VCaP (cell line): Measurements from ENCODE around the gene HSPB1.

Source experiments
- H3K27ac ChIP-seq: fragments of 450-650 bp; 2 replicates; pipeline ENCODE4 v1.5.1; 2017
- CTCF ChIP-seq: fragments of 450-650 bp; conservative IDR thresholded peaks from 2 replicates; pipeline ENCODE4 v1.5.1; 2017; ENCODE audit warnings: mild to moderate bottlenecking, moderate library complexity

HSPB1 gene

GRCh38 chr7:76282344-76283253 lies 19.9 kb upstream of the HSPB1 start:
- TF ChIP-seq CTCF, result no peak
- H3K27ac ChIP-seq, result peak overlapping the region; percentile 29; the same call in 1 of the 2 replicates

GRCh38 chr7:76283254-76284159 lies 19.0 kb upstream of the HSPB1 start:
- no peak overlapping the region for H3K27ac ChIP-seq
- no peak for TF ChIP-seq CTCF

GRCh38 chr7:76285604-76286374 lies 16.7 kb upstream of the HSPB1 start:
- no peak overlapping the region for H3K27ac ChIP-seq
- no peak for TF ChIP-seq CTCF

GRCh38 chr7:76286842-76287403 lies 15.6 kb upstream of the HSPB1 start:
- TF ChIP-seq CTCF, result no peak
- no peak overlapping the region for H3K27ac ChIP-seq

- peak overlapping the region; percentile 81 for H3K27ac ChIP-seq
Observed at GRCh38 chr7:76290847-76291350, 11.6 kb upstream of the HSPB1 start.

- TF ChIP-seq CTCF, result peak; percentile 98
- peak overlapping the region; percentile 81 for H3K27ac ChIP-seq
Observed at GRCh38 chr7:76291351-76292212, 10.9 kb upstream of the HSPB1 start.
